ENCODE measurements around the gene TNRC6C.

The TNRC6C gene

GRCh38 chr17:78082988-78083387 lies 124.5 kb downstream of the TNRC6C start:
- H3K4me2 ChIP-seq = peak overlapping the region; percentile 77
- H2AFZ ChIP-seq (ENCODE audit: low read depth) = no peak overlapping the region
- H3K4me1 ChIP-seq (ENCODE audit: low read depth, poor library complexity, severe bottlenecking) = peaks cover 64% of the 10 kb centered on the region
- peak overlapping the region; percentile 28; the same call in 1 of the 2 replicates for H3K9ac ChIP-seq
- TF ChIP-seq CTCF (conservative IDR thresholded peaks at IDR 0.05; ENCODE audit: low read depth, low read length) = no peak
- no peaks in the 10 kb centered on the region for H3K27me3 ChIP-seq (ENCODE audit: insufficient read depth, low read depth)
- H3K36me3 ChIP-seq (ENCODE audit: insufficient read depth) = no peaks in the 10 kb centered on the region
- peak overlapping the region; percentile 75 for H3K27ac ChIP-seq
- no peaks in the 10 kb centered on the region for H4K20me1 ChIP-seq (ENCODE audit: insufficient read depth)
- H3K79me2 ChIP-seq (ENCODE audit: insufficient read depth, low read depth) = no peaks in the 10 kb centered on the region
- H3K4me3 ChIP-seq (IDR thresholded peaks at IDR 0.05; ENCODE audit: insufficient read depth, low read depth, low read length) = no peak overlapping the region

- Histone ChIP-seq H3K79me2 (ENCODE audit: insufficient read depth, low read depth) (no peaks in the 10 kb centered on the region), H3K27ac (no peak overlapping the region), H3K36me3 (ENCODE audit: insufficient read depth) (no peaks in the 10 kb centered on the region), H4K20me1 (ENCODE audit: insufficient read depth) (no peaks in the 10 kb centered on the region), H3K9ac (no peak overlapping the region), H3K4me1 (ENCODE audit: low read depth, poor library complexity, severe bottlenecking) (peaks cover 47% of the 10 kb centered on the region), H3K4me3 (IDR thresholded peaks at IDR 0.05; ENCODE audit: insufficient read depth, low read depth, low read length) (no peak overlapping the region), H2AFZ (ENCODE audit: low read depth) (no peak overlapping the region), H3K4me2 (no peak overlapping the region), H3K27me3 (ENCODE audit: insufficient read depth, low read depth) (no peaks in the 10 kb centered on the region)
- TF ChIP-seq CTCF (conservative IDR thresholded peaks at IDR 0.05; ENCODE audit: low read depth, low read length) = no peak
Measured at GRCh38 chr17:78086740-78087139, 128.2 kb downstream of the TNRC6C start.

- no peak for TF ChIP-seq CTCF (conservative IDR thresholded peaks at IDR 0.05; ENCODE audit: low read depth, low read length)
- H3K4me2 ChIP-seq = no peak overlapping the region
- H3K27ac ChIP-seq = no peak overlapping the region
- H3K9ac ChIP-seq = no peak overlapping the region
- peaks cover 29% of the 10 kb centered on the region for H3K4me1 ChIP-seq (ENCODE audit: low read depth, poor library complexity, severe bottlenecking)
- no peak overlapping the region for H2AFZ ChIP-seq (ENCODE audit: low read depth)
- H3K27me3 ChIP-seq (ENCODE audit: insufficient read depth, low read depth) = no peaks in the 10 kb centered on the region
- no peaks in the 10 kb centered on the region for H4K20me1 ChIP-seq (ENCODE audit: insufficient read depth)
- no peak overlapping the region for H3K4me3 ChIP-seq (IDR thresholded peaks at IDR 0.05; ENCODE audit: insufficient read depth, low read depth, low read length)
- no peaks in the 10 kb centered on the region; the same call in 1 of the 2 replicates for H3K36me3 ChIP-seq (ENCODE audit: insufficient read depth)
- H3K79me2 ChIP-seq (ENCODE audit: insufficient read depth, low read depth) = no peaks in the 10 kb centered on the region
Measured at GRCh38 chr17:78088529-78088928, 130.0 kb downstream of the TNRC6C start.

GRCh38 chr17:78089576-78090281 lies 131.2 kb downstream of the TNRC6C start:
- Histone ChIP-seq H3K36me3 (ENCODE audit: insufficient read depth) (no peaks in the 10 kb centered on the region; the same call in 1 of the 2 replicates), H3K27me3 (ENCODE audit: insufficient read depth, low read depth) (no peaks in the 10 kb centered on the region), H2AFZ (ENCODE audit: low read depth) (no peak overlapping the region), H4K20me1 (ENCODE audit: insufficient read depth) (no peaks in the 10 kb centered on the region), H3K9ac (no peak overlapping the region), H3K27ac (no peak overlapping the region), H3K4me1 (ENCODE audit: low read depth, poor library complexity, severe bottlenecking) (peaks cover 17% of the 10 kb centered on the region), H3K4me3 (IDR thresholded peaks at IDR 0.05; ENCODE audit: insufficient read depth, low read depth, low read length) (no peak overlapping the region), H3K4me2 (no peak overlapping the region), H3K79me2 (ENCODE audit: insufficient read depth, low read depth) (no peaks in the 10 kb centered on the region)
- no peak for TF ChIP-seq CTCF (conservative IDR thresholded peaks at IDR 0.05; ENCODE audit: low read depth, low read length)

Data from KMS-11 (cell line).